Chondrocyte (in vitro differentiated cells): ENCODE data around the gene GTPBP4. TPM values are rescaled to one million over a fixed set of nuclear protein-coding genes. Genes with fewer than 3 reads are reported as not detected.

Experiments used
- DNase-seq: peaks from one replicate; pipeline ENCODE4 v3.0.0; 2021; ENCODE audit warnings: mixed read lengths, low spot score
- H3K27ac Mint-ChIP-seq: one replicate; pipeline ENCODE4 v1.8.0; 2021; ENCODE audit warnings: mild to moderate bottlenecking, moderate library complexity, mixed read lengths; ENCODE audit not compliant: unreplicated experiment
- H3K27me3 Mint-ChIP-seq: 2 replicates; pipeline ENCODE4 v1.8.0; 2021; ENCODE audit warnings: low read depth, mixed read lengths
- H3K36me3 Mint-ChIP-seq: 2 replicates; pipeline ENCODE4 v1.8.0; 2021; ENCODE audit warnings: low read depth, mixed read lengths
- H3K4me1 Mint-ChIP-seq: 2 replicates; pipeline ENCODE4 v1.8.0; 2021; ENCODE audit warnings: low read depth, mild to moderate bottlenecking, mixed read lengths
- H3K4me3 Mint-ChIP-seq: one replicate; pipeline ENCODE4 v1.8.0; 2021; ENCODE audit warnings: mild to moderate bottlenecking, moderate library complexity, mixed read lengths; ENCODE audit not compliant: unreplicated experiment
- H3K9me3 Mint-ChIP-seq: 2 replicates; pipeline ENCODE4 v1.8.0; 2021; ENCODE audit warnings: low read depth, mixed read lengths
- total RNA-seq: library from RNA; stranded (reverse); gene quantifications from 3 replicates; pipeline ENCODE4 v1.2.1, GENCODE V29; 2021
- TF ChIP-seq, protein P1 (sequence below): fragments of 200-600 bp; sonication (generic); IDR thresholded peaks from 2 replicates; pipeline ENCODE4 v1.5.0; 2021; ENCODE audit warnings: antibody characterized with exemption, mild to moderate bottlenecking, moderate library complexity

The GTPBP4 gene
- total RNA-seq, 1 donor from 2014 or later = 48.5 TPM

DNA sequence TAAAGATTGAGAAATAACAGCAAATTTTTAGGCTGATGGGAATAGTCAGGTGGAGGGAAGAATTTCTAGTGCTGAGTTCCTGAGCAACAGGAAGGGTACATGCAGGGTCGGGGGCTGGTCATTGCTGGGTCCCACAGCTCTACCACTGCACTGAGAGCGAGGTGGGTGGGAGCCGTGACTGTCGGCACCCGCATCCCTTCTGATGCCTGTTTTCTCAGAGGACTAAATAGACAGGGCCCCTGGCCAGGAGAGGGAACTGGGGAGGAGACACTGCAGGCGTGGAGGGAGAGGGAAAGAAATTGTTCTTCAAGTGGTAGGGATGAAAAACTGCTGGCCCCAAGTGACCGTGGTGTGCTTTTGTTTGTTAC, 7.3 kb downstream of the GTPBP4 start:
- Mint-ChIP-seq H3K9me3 (no peaks in the 10 kb centered on the region), H3K4me3 (no peak overlapping the region), H3K27ac (no peak overlapping the region)

GRCh38 chr10:996031-996430, 7.8 kb downstream of the GTPBP4 start:
- Mint-ChIP-seq H3K36me3 (peaks cover 54% of the 10 kb centered on the region), H3K4me3 (no peak overlapping the region), H3K9me3 (peaks cover under 1% of the 10 kb centered on the region)

More for the DNA sequence above, 7.3 kb downstream of the GTPBP4 start:
- DNase-seq = no peak
- Mint-ChIP-seq H3K4me1 (peaks cover 9% of the 10 kb centered on the region), H3K36me3 (peaks cover 49% of the 10 kb centered on the region), H3K27me3 (no peaks in the 10 kb centered on the region)
- TF ChIP-seq, protein P1, sequence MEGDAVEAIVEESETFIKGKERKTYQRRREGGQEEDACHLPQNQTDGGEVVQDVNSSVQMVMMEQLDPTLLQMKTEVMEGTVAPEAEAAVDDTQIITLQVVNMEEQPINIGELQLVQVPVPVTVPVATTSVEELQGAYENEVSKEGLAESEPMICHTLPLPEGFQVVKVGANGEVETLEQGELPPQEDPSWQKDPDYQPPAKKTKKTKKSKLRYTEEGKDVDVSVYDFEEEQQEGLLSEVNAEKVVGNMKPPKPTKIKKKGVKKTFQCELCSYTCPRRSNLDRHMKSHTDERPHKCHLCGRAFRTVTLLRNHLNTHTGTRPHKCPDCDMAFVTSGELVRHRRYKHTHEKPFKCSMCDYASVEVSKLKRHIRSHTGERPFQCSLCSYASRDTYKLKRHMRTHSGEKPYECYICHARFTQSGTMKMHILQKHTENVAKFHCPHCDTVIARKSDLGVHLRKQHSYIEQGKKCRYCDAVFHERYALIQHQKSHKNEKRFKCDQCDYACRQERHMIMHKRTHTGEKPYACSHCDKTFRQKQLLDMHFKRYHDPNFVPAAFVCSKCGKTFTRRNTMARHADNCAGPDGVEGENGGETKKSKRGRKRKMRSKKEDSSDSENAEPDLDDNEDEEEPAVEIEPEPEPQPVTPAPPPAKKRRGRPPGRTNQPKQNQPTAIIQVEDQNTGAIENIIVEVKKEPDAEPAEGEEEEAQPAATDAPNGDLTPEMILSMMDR = no peak

GRCh38 chr10:997266-998022, 9.2 kb downstream of the GTPBP4 start:
- H3K4me3 Mint-ChIP-seq = no peak overlapping the region
- no peaks in the 10 kb centered on the region for H3K27me3 Mint-ChIP-seq
- peaks cover 66% of the 10 kb centered on the region for H3K36me3 Mint-ChIP-seq
- H3K9me3 Mint-ChIP-seq = peaks cover 12% of the 10 kb centered on the region
- no peak overlapping the region for H3K27ac Mint-ChIP-seq
- TF ChIP-seq, protein P1 = no peak
- no peak for DNase-seq
- no peaks in the 10 kb centered on the region for H3K4me1 Mint-ChIP-seq

More at GRCh38 chr10:996031-996430, 7.8 kb downstream of the GTPBP4 start:
- TF ChIP-seq, protein P1 = no peak
- Mint-ChIP-seq H3K27ac (no peak overlapping the region), H3K27me3 (no peaks in the 10 kb centered on the region), H3K4me1 (peaks cover 4% of the 10 kb centered on the region)
- DNase-seq = no peak

DNA sequence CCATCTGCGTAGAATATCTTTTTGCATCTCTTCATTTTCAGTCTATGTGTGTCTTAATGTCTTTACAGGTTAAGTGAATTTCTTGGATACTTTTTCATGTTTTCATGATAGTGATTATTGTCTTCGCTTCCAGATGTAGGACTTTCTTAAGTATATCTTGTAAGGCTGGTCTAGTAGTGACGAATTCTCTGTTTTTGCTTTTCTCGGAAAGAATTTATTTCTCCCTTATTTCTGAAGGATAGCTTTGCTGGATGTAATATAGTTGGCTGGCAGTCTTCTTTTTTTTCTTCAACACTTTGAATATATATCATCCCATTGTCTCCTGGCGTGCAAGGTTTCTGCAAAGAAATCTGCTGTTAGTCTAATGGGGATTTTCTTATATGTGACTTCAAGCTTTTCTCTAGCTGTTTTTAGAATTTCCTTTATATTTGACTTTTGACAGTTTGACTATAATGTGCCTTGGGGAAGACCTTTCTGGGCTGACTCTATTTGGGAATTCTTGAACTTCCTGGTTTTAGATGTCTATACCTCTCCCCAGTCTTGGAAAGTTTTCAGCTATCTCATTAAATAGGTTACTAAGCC, 14.3 kb downstream of the GTPBP4 start:
- TF ChIP-seq, protein P1 = no peak
- no peaks in the 10 kb centered on the region for H3K27me3 Mint-ChIP-seq
- H3K4me3 Mint-ChIP-seq = no peak overlapping the region
- no peak overlapping the region for H3K27ac Mint-ChIP-seq
- no peak for DNase-seq
- H3K4me1 Mint-ChIP-seq = no peaks in the 10 kb centered on the region
- H3K9me3 Mint-ChIP-seq = peaks cover 17% of the 10 kb centered on the region
- H3K36me3 Mint-ChIP-seq = peaks cover 65% of the 10 kb centered on the region

DNA sequence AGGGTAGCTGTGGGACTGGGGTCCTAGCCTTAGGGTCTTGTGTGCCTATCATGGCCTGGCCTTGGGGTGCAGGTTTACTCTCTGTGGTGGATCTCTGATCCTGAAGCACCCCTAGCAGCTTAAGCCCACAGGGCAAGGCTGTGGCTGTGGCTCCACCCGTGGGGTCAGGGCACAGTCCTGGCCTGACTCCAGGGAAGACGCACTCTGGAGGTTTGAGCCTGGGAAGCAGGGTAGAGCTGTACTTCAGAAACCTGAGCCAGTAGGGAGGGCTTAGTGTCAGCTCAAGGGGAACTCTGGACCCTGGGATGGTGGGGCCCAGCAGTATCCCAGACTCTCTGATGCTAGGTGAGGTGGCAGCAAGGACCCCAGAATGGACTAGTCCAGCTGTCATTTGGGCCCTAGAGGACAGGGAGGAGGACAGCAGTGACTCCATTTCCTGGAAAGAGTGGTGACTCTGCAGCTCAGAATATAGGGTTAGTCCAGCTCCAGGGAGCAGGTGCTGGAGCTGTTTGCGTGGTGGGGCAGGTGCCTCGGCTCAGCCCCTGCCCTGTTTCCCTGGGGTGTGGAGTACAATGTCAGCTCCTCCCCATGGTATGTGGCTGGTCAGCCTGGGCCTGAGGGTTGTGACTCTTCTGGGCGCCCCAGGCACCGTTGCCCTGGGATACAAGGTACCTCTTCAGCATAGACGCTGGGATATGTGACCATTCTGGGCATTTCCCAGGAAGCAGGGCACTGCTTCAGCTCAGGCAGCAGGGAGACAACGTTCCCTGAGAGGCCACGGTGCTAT, 15.8 kb downstream of the GTPBP4 start:
- H3K4me3 Mint-ChIP-seq = no peak overlapping the region
- H3K4me1 Mint-ChIP-seq = no peaks in the 10 kb centered on the region
- no peak for DNase-seq
- TF ChIP-seq, protein P1 = no peak
- H3K36me3 Mint-ChIP-seq = peaks cover 64% of the 10 kb centered on the region
- H3K27ac Mint-ChIP-seq = peak overlapping the region; percentile 22
- no peaks in the 10 kb centered on the region for H3K27me3 Mint-ChIP-seq
- H3K9me3 Mint-ChIP-seq = peaks cover 17% of the 10 kb centered on the region
